Epidermal melanocyte (primary cell): ENCODE measurements around the gene TTC39A.

ENCODE experiments used
- DNase-seq: peaks from one replicate; pipeline ENCODE4 v3.0.0; 2011; ENCODE audit warnings: low spot score; ENCODE audit not compliant: insufficient read length

The TTC39A gene

DNA sequence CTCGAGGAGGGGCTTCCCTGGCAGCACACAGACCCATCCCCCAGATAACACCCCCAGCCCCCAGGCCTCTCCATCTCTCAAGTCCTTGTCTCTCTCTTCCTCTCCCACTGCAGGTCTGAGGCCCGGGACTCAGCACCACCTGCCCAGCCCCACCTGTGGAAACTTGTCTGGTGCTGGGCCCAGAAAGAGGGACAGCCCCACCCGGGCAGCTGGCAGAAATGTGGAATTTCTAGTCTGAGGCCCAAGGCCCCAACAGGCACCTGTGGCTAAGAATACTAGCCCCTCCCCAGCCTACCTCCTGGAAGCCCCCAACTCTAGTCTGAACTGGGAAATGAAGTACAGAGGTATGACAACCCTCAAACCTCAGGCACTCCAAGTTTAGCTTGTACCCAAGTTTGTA lies 15.4 kb downstream of the TTC39A start:
- no peak for DNase-seq

- no peak for DNase-seq
Measured at GRCh38 chr1:51313961-51314777, 16.2 kb downstream of the TTC39A start.

DNA sequence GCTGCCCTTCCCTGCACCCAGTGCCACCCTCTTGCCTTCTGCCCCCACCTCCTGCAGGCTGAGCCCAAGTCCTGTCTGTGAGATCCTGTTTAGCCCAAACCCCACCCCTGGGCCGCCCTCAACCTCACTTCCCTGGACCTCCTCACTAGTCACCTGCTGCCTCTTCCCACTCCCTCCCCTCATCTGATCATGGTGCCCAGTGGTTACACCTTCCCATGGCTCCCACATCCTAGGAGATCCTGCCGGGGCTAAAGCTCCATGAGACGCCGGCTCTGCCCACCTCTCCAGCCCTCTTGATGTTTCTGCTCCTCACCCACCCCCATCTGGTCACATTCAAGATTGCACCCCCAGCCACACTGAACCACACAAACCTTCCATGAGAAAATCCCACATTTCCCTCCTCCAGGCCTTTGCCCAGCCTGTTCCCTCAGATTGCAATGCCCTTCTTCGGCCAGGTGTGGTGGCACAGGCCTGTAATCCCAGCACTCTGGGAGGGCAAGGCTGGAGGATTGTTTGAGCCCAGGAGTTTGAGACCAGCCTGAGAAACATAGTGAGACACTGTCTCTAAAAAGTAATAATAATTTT lies 17.0 kb downstream of the TTC39A start:
- no peak for DNase-seq

- DNase-seq, result no peak
Measured at GRCh38 chr1:51312718-51313117, 17.6 kb downstream of the TTC39A start.

DNA sequence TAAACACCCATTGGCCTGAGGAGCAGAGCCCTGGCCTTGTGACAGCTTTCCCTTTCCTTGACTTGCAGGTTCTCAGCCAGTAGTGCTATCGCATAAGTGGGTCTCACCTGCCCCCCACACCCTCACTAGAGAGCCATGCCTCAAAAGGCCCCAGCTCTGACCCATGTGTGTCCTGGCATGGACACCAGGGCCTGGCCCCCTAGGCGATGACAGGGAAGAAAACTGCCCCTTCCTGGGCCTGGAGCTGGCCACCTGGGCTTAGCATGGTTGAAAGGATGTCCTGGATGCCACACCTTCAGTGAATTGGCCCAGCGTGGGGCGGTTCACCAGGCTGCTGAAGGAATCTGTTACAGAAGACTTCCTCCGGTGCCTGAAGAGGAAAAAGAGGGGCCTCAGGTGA lies 18.5 kb downstream of the TTC39A start:
- no peak for DNase-seq

DNA sequence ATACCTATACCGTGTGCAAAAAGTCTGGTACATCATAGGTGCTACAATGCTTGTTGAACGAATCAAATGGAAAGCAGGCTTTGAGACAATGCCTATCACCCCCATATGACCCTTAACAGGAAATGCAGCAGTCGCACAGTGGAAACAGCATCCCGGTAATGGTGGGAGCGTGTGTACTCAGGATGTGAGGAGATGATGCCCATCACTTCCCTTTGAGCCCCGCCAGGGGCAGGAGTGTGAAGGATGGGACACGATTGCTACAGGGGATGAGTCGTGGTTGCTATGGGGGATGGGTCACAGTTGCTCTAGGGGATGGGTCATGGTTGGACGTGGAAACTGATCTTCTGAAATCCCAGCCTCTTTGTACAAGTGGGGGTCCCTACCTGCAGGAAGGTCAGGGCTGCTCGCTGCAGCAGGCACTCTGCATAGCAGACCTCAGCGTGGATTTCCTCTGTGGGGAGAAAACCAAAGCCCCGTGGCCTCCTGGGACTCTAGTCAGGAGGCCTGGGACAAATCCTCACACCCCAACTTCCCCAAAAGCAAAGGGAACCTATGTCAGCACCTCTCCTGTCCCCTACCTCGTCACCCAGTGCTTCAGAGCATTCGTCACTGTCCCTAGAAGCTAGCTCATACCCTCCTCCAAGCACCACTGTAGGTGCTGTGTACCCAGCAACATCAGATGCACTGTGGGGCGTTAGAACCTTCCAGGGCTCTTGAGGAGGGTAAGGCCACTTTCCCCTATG lies 19.3 kb downstream of the TTC39A start:
- no peak for DNase-seq

DNA sequence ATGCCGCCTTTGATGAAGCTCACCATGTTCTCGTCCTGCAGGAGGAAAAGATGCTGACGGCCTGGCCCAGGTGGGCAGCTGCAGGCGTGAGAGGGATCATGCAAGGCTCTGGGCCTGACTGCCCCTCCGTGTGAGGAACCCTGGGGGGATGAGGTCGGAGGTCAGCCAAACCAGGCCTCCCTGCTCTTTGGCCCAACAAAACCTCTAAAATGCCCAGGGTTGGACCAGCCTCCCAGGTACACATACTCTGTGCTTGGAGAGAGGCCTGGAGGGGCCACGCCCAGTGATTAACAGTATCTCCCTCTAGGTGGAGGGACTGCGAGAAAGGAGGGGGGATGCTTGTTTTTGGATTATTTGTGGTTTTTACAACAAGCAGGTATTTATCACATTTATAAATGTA lies 21.1 kb downstream of the TTC39A start:
- DNase-seq, result no peak

DNA sequence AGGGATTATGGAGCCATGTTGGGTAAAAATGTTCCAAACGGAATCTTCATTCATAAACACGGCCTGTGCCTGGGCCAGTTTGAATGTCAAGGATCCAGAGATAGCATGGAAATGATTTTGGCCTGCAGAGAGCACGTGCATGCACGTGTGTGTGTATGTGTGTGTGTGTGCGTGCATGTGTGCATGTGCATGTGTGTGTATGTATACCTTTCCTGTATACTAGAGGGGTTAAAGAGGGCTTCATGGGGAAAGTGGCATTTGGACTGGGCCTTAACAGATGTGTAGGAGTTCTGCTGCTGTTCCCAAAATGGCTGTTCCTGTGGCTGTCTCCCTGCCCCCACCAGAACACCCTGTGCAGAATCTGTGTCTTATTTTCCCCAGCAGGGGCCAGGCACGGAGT lies 21.7 kb downstream of the TTC39A start:
- no peak for DNase-seq

- DNase-seq, result no peak
Measured at GRCh38 chr1:51306950-51307349, 23.4 kb downstream of the TTC39A start.

GRCh38 chr1:51305371-51305823 lies 25.0 kb downstream of the TTC39A start:
- DNase-seq, result no peak

- no peak for DNase-seq
Measured at GRCh38 chr1:51304360-51304759, 26.0 kb downstream of the TTC39A start.

GRCh38 chr1:51303751-51304251 lies 26.6 kb downstream of the TTC39A start:
- DNase-seq, result no peak

DNA sequence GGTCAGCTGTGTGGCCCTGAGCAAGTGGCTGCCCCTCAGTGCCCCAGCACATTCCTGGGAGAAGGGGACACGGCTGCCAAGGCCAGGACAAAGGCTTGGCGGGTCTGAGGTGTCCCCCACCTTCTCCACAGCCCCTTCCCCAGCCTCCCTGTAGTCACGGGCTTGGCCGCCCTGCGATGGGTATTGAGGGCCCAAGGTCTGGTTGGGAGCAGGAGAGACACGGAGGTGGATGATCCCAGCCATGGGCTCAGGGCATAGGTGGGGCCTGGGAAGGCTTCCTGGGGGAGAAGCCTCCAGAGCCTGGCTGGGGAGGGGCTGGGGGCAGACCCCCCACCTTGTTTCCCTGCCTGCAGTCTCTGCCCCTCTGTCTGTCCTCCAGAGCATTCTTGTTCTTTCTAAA lies 27.0 kb downstream of the TTC39A start:
- DNase-seq, result no peak

GRCh38 chr1:51302746-51303145 lies 27.6 kb downstream of the TTC39A start:
- DNase-seq, result no peak

DNA sequence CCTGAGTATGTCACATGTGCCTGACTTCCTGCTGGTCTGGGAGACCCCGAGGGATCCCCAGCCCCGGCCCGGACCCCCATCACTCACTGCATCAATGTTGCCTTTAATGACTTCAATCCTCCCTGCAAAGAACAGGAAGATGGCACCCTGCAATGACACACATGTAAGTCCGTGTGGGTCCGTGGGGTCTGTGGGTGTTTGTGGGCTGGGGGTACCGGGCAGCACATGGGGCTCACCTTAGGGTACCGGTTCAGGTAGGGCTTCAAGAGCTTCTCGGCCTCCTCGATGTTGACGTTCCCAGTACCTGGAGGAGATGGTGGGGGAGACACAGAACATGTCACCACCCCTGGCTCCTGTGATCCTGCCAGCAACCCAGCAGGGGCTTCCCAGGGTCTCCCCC lies 28.1 kb downstream of the TTC39A start:
- DNase-seq, result no peak

DNA sequence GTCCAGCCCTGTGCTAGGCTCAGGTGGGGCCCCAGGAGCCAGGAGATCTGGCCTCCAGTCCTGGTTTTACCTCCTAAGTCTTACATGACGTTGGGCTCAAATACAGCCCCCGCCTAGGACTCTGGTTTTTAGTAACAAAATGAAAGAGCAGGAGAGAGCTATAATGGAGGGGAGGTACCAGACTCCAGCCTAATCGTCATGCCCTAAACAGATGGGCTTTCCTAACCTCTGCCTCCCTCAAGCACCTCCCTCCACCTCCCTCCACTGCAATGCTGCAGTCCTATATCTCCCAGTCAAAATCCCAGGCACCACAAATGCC lies 28.6 kb downstream of the TTC39A start:
- DNase-seq, result no peak

GRCh38 chr1:51301152-51301843 lies 29.1 kb downstream of the TTC39A start:
- DNase-seq, result no peak

- DNase-seq, result no peak
Measured at GRCh38 chr1:51299981-51300670, 30.2 kb downstream of the TTC39A start.

- no peak for DNase-seq
Measured at GRCh38 chr1:51299185-51299885, 31.0 kb downstream of the TTC39A start.

DNA sequence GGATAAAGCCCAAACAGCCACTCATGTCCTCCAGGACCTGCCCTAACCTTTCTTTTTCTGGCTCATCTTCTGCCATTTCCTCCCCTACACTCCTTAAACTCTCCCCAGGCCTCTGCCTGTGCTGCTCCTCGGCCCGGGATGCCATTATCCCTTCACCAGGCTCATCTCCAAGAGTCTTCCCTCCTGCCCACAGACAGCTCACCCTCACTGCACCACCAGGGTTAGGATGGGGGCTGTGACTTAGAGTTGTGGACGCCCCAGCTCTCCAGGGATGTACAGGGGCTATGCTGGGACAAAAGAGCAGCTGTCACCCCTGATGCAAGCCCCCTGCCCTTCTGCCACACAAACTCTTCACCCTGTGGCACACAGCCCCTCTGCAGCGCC lies 32.0 kb downstream of the TTC39A start:
- DNase-seq, result no peak
